GM12891 (cell line): Measurements from ENCODE around the gene KRTAP4-7.

Source experiments
- DNase-seq: peaks from one replicate; pipeline ENCODE4 v3.0.0; 2011; ENCODE audit warnings: low spot score; ENCODE audit not compliant: insufficient read length
- FAIRE-seq: peaks from 2 replicates; lab custom pipeline; 2011; peaks lifted over from hg19 to GRCh38; lab: Jason Lieb, UNC
- PAX5 ChIP-seq: IDR thresholded peaks from 2 replicates; pipeline ENCODE4 v1.6.1; 2011; ENCODE audit warnings: low read length, moderate library complexity, mild to moderate bottlenecking; ENCODE audit not compliant: insufficient read depth, severe bottlenecking
- POLR2A ChIP-seq: IDR thresholded peaks from 2 replicates; pipeline ENCODE4 v1.6.1; 2011; ENCODE audit warnings: low read depth, low read length, control low read depth
- POLR2AphosphoS5 ChIP-seq: IDR thresholded peaks from 2 replicates; pipeline ENCODE4 v1.6.1; 2011; ENCODE audit warnings: low read depth, low read length, control low read depth
- POU2F2 ChIP-seq: IDR thresholded peaks from 2 replicates; pipeline ENCODE4 v1.6.1; 2011; ENCODE audit warnings: low read depth, mild to moderate bottlenecking, control low read depth, low read length, moderate library complexity
- SPI1 ChIP-seq: IDR thresholded peaks from 2 replicates; pipeline ENCODE4 v1.6.1; 2011; ENCODE audit warnings: low read depth, low read length, control low read depth
- TAF1 ChIP-seq: IDR thresholded peaks from 2 replicates; pipeline ENCODE4 v1.6.1; 2011; ENCODE audit warnings: low read depth, low read length, control low read depth

KRTAP4-7 gene

DNA sequence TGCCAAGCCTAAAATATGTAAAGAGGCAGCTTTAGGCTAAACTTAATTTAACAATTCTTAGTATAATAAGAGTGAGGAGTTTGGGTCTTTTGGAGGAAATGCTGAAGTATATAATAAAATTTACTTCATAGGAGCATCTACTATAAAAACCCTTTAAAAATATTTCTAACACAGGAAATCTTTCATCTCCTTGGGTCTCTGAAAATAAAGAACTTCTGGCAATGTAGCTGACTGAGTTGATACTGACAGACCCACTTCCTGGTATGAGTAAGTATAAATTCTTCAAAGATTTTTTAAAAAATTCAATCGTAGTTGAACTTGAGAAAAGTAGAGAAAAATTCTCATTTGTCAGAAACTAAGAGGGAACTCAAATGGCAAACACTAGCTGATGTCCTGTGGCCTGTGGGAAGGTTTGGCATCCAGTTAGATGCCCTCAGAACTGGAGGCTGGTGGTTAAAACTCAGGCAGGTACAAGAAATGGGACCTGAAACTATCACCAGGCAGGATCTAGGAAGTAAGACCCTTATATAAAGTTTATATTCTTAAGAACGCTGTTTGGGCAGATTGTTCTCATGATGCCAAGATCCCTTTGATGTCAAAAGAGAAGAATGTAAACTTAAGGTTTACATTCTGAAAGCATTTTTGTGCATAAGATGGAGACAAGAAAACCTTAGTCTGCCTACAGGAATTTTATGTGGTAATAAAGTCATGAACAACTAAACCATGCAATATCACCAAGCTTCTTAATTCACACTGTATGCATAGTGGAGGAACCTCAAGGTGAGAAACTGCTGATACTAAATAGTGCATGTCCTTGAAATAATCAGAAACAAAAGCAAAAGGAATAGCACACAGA is 50.2 kb downstream of the KRTAP4-7 start:
- DNase-seq (no peak), FAIRE-seq (no peak)
- TF ChIP-seq SPI1 = no peak
- no peak for TF ChIP-seq POU2F2
- no peak for TF ChIP-seq TAF1
- TF ChIP-seq POLR2A = no peak
- no peak for TF ChIP-seq PAX5
- no peak for TF ChIP-seq POLR2AphosphoS5
